HG03571 (cell line): ENCODE data around the gene SERPINC1.
"Not testable (repeated sequence)": the region's sequence is repeated elsewhere in the genome, so short reads cannot be mapped to it uniquely, and the experiment has no call there.

Source experiments
- ATAC-seq: cut with Tn5 transposase; IDR thresholded peaks from one replicate; pipeline ENCODE4 v1.9.1; 2021; ENCODE audit not compliant: unreplicated experiment

SERPINC1 gene

GRCh38 chr1:173917149-173917548, at the start of gene SERPINC1:
TSS of gene SERPINC1 (minus strand) at chr1:173917327. CDS start at chr1:173917259, 68 bp downstream.
- no peak for ATAC-seq

GRCh38 chr1:173965896-173966295, 48.8 kb upstream of the SERPINC1 start:
- not testable (repeated sequence) for ATAC-seq

DNA sequence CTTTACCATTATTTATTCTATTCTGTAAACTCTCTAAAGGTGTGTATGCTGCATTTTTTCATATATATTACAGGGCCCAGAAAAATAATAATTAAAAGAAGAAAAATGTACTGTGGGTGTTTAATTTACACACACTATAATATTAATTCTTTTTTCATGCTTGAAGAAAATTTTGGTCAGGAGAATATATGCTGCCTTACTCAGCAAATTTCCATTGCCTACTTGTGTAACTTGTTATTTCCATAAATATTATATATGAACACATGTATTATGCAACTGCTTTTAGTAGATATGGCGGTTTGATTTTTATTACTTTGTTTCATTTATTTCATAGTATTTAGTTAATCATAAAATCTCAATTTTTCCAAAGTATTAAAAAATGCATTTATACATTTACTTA, 46.4 kb upstream of the SERPINC1 start:
- no peak for ATAC-seq

- ATAC-seq: no peak
Measured at GRCh38 chr1:173960625-173961024, 43.5 kb upstream of the SERPINC1 start.

GRCh38 chr1:173954179-173954578, 37.1 kb upstream of the SERPINC1 start:
- ATAC-seq: no peak

DNA sequence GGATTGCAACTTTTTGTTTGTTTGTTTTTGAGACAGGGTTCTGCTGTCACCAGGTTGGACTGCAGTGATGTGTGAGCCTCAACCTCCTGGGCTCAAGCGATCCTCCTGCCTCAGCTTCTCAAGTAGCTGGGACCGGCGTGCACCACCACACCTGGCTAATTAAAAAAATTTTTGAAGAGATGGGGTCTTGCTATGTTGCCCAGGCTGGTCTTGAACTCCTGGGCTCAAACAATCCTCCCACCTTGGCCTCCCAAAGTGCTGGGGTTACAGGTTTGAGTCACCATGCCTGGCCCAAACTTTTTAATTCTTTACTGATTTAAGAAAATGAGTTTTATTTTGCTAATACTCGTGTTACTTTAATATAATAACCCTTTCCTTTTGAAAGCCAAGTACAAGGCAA, 31.5 kb upstream of the SERPINC1 start:
- ATAC-seq: no peak

GRCh38 chr1:173946380-173946921, 29.3 kb upstream of the SERPINC1 start:
- ATAC-seq: no peak

- ATAC-seq: no peak
Measured at GRCh38 chr1:173937062-173937461, 19.9 kb upstream of the SERPINC1 start.

- ATAC-seq: no peak
Measured at GRCh38 chr1:173934440-173934839, 17.3 kb upstream of the SERPINC1 start.

DNA sequence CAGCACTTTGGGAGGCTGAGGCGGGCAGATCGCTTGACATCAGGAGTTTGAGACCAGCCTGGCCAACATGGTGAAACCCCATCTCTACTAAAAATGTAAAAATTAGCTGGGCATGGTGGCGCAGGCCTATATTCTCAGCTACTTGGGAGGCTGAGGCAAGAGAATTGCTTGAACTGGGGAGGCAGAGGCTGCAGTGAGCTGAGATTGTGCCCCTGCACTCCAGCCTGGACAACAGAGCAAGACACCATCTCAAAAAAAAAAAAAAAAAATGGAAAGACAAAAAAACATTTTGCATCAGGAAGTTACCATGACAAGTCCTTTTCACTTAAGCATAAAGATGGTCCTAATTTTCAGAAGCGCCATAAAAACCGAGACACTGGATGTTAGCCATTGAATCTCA, 13.4 kb upstream of the SERPINC1 start:
- ATAC-seq: not testable (repeated sequence)

DNA sequence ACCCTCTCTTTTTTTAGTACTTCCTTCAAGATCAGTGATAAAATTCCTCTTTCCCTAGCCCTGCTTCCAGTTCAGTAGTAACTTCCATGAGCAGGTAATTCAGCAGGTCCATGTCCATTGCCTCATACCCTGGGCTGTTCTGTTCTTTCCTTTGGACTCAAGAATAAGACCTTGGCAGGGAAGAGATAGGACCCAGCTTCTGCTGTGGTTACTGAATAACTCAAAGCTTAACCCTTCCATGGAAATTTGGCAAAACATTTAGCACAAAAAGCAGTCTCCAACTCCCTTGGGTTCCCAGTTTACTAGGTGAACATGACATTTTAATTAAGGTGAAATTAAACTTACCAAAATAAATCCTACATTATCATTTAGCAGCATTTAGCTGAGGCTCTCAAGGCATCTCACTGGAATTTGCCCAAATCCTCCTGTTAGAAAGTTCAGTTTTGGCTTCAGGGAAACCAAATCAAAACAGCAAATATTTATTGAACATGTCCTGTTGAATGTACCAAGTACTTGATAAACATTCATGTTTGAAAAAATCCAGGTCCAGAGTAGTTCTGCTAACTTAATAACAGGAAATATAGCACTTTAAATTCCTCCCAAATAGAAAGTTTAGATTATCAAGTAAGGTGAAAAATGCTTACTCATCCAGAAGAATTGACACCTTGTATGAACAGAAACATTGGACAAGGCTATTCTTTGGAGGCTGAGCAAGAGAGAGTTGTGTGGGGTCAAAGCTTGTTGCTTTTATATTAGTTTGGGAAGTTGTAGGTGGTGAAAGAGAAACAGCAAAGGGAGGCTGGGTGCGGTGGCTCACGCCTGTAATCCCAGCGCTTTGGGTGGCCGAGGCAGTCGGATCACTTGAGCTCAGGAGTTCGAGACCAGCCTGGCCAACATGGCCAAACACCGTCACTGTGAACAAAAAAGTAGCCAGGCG, 8.4 kb upstream of the SERPINC1 start:
- ATAC-seq: no peak

DNA sequence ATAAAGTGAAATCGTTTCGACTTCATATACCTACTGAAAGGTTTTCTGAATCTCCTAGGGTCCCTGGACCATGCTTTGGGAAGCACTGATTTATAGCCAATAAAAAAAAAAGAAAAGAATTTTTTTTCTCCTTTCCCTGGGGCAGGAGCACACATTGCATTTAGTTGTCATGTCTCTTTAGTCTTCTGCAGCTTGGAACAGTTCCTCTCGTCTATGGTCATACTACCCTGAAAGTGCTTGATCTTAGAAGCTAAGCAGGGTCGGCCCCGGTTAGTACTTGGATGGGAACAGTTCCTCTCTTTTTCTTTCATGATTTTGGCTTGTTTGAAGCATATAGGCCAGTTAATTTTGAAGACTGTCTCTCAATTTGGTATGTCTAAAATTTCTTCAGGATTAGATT, 3.7 kb upstream of the SERPINC1 start:
- no peak for ATAC-seq

DNA sequence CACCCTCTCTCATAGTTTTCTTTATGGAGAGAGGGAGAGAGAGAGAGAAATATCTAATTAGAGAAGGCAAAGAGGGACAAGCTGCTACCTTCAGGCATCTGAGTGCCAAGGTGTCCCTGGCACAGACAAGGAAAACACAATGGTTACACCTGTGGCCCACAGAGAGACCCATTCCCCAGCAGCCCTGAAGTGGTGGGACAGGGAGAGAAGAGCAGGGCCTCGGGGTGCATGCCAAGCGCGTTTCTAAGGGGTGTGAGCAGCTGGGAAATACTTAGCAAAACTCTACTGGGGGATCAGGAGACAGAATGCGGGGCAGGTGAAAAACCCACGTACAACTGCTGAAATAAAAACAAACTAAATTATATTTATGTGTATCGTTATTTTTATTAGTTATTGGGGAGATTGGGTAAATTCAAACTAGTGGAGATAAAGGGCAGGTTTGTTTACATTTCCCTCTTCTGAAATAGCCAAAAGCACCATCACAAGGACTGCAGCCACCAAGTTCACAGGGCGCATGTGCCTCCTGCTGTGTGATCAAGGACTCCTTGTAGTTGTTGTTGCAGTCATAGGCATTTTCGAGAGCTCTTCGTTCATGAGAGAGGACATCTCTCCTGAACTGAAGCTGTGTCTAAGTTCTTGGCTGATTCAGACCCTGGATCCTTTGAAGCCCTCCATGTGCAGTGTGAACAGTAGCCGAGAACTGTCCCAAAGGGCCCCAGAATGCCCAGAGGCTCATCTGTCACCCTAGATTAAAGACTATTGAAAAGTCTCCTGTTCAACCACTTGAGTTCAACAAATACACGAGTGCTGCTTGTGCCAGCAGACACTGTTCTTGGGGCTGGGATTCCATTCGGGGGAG, 737 bp upstream of the SERPINC1 start:
- no peak for ATAC-seq

DNA sequence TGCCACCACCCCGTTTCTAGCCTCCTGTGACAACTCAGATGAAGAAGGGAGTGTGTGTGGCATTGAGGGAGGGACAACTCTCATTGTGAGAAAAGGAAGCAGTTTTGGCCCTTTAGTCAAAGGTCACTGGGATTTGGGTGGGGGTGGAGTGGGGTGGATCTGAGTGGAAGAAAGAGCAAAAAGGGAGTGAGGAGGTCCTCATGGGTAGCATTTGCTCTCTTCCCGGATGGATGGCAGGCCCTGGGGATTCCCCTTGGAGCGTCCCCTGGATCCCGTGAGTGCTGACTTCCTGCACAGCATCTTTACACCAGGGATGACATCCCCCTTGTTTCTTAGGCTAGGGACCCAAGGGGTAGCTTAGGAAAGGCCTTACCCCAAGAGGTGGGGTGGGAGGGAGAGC, 460 bp downstream of the SERPINC1 start:
- ATAC-seq: no peak

GRCh38 chr1:173915596-173915995, 1.5 kb downstream of the SERPINC1 start:
- ATAC-seq: no peak

DNA sequence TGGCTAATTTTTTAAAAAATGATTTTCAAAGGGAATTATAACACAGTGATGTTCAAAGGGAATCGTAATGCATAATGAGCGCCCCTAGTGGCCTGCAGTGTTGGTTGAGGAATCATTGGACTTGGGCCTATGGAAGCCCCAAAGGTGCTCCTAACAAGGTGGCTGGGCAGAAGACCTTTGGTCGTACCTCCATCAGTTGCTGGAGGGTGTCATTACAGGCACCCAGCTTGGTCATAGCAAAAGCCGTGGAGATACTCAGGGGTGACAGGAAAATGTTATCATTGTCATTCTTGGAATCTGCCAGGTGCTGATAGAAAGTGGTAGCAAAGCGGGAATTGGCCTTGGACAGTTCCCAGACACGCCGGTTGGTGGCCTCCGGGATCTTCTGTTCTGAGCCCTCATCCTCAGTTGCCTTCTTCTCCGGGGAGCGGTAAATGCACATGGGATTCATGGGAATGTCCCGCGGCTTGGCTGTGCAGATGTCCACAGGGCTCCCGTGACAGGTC, 2.7 kb downstream of the SERPINC1 start:
- no peak for ATAC-seq

GRCh38 chr1:173913111-173913510, 4.0 kb downstream of the SERPINC1 start:
- ATAC-seq: no peak

GRCh38 chr1:173903827-173904531, 13.1 kb downstream of the SERPINC1 start:
- no peak for ATAC-seq

DNA sequence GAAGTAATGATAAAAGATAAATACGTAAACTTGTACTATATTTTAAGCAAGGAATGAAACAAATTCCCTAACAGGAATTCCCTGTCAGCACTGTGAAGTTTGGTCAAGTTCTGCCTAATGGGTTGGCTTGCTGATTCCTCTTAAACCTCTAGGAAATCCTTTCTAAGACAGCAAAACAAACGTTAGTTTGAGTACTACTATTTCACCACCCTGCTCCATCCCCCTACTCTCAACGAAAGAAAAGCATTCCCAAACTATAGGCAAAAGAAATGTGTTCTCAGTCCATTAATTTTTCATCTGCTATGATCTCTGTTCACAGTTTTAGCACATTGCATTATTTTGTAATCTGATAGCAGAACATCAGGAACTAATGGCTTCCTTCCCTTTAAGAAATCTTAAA, 16.1 kb downstream of the SERPINC1 start:
- ATAC-seq: no peak

DNA sequence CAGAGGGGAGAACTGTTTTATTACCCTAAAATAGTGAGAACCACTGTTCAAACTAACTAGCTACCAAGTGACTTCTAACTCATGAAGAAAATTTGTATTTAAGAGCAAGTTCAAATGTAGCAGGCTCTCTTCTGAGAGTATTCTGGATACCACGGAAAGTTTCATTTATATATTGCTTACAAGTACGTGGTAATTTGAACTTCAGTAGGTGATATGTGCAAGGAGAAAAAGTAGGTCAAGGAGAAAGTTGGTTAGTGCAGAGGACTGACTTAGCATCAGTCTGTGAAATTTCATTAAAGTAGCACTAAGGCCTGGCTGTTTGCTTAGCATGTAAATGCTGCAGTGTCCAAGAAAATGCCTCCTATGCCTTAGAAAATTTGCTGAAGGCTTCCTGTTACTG, 16.7 kb downstream of the SERPINC1 start:
- ATAC-seq: no peak

GRCh38 chr1:173894189-173894588, 22.9 kb downstream of the SERPINC1 start:
- ATAC-seq: no peak
